Activated T-helper 17 cell treated with anti-CD3 and anti-CD28 coated beads, Interleukin-2, amount 50 U/mL, for 72 hours (primary cell): Measurements from ENCODE around the gene POLD4. TPM values are rescaled to one million over a fixed set of nuclear protein-coding genes. Genes with fewer than 3 reads are reported as not detected.
"Not testable (repeated sequence)": the region's sequence is repeated elsewhere in the genome, so short reads cannot be mapped to it uniquely, and the experiment has no call there.

Experiments
- ATAC-seq: fragments of 150-1000 bp; cut with Tn5 transposase; replicated peaks from 2 replicates; pipeline ENCODE4 v1.10.0; 2021; ENCODE audit warnings: mild to moderate bottlenecking, moderate library complexity
- H3K27ac Mint-ChIP-seq: one replicate; pipeline ENCODE4 v1.8.0; 2022; ENCODE audit warnings: mixed read lengths
- H3K27me3 Mint-ChIP-seq: one replicate; pipeline ENCODE4 v1.8.0; 2022; ENCODE audit warnings: mixed read lengths
- H3K36me3 Mint-ChIP-seq: one replicate; pipeline ENCODE4 v1.8.0; 2022; ENCODE audit warnings: low read depth, mild to moderate bottlenecking, mixed read lengths
- H3K4me1 Mint-ChIP-seq: one replicate; pipeline ENCODE4 v1.8.0; 2022; ENCODE audit warnings: mixed read lengths
- H3K4me3 Mint-ChIP-seq: one replicate; pipeline ENCODE4 v1.8.0; 2022; ENCODE audit warnings: mild to moderate bottlenecking, mixed read lengths
- H3K9me3 Mint-ChIP-seq: one replicate; pipeline ENCODE4 v1.8.0; 2022; ENCODE audit warnings: mixed read lengths
- total RNA-seq, 2 donors: library from RNA; stranded (reverse); gene quantifications; one replicate each; pipeline ENCODE4 v1.2.3, GENCODE V29; 2022

Gene POLD4
- total RNA-seq, 2 donors from 2014 or later, result 32.4 to 60.2 TPM

- no peak overlapping the region for H3K4me3 Mint-ChIP-seq
- no peaks in the 10 kb centered on the region for H3K9me3 Mint-ChIP-seq
- no peaks in the 10 kb centered on the region for H3K27me3 Mint-ChIP-seq
- no peak for ATAC-seq
- H3K27ac Mint-ChIP-seq, result no peak overlapping the region
- H3K36me3 Mint-ChIP-seq, result no peaks in the 10 kb centered on the region
- H3K4me1 Mint-ChIP-seq, result no peaks in the 10 kb centered on the region
These were observed 21.2 kb downstream of the POLD4 start for GRCh38 chr11:67332081-67332691.

- H3K4me1 Mint-ChIP-seq, result peaks cover 11% of the 10 kb centered on the region
- no peaks in the 10 kb centered on the region for H3K27me3 Mint-ChIP-seq
- no peaks in the 10 kb centered on the region for H3K36me3 Mint-ChIP-seq
- H3K27ac Mint-ChIP-seq, result no peak overlapping the region
- H3K9me3 Mint-ChIP-seq, result no peaks in the 10 kb centered on the region
- no peak overlapping the region for H3K4me3 Mint-ChIP-seq
- ATAC-seq, result no peak
These were observed 29.8 kb downstream of the POLD4 start for GRCh38 chr11:67323526-67323925.

- Mint-ChIP-seq H3K9me3 (no peaks in the 10 kb centered on the region), H3K36me3 (peaks cover 6% of the 10 kb centered on the region), H3K4me1 (peaks cover 12% of the 10 kb centered on the region), H3K4me3 (no peak overlapping the region), H3K27me3 (no peaks in the 10 kb centered on the region), H3K27ac (no peak overlapping the region)
- ATAC-seq, result no peak
These were observed 31.3 kb downstream of the POLD4 start for GRCh38 chr11:67322049-67322448.

GRCh38 chr11:67321313-67321871 lies 32.0 kb downstream of the POLD4 start:
- H3K9me3 Mint-ChIP-seq, result no peaks in the 10 kb centered on the region
- no peak for ATAC-seq
- H3K27ac Mint-ChIP-seq, result no peak overlapping the region
- H3K4me3 Mint-ChIP-seq, result no peak overlapping the region
- peaks cover 6% of the 10 kb centered on the region for H3K36me3 Mint-ChIP-seq
- H3K27me3 Mint-ChIP-seq, result no peaks in the 10 kb centered on the region
- peaks cover 12% of the 10 kb centered on the region for H3K4me1 Mint-ChIP-seq

- peaks cover 6% of the 10 kb centered on the region for H3K36me3 Mint-ChIP-seq
- no peaks in the 10 kb centered on the region for H3K9me3 Mint-ChIP-seq
These were observed 32.7 kb downstream of the POLD4 start for GRCh38 chr11:67320691-67321090.

GRCh38 chr11:67320011-67320410 lies 33.3 kb downstream of the POLD4 start:
- H3K36me3 Mint-ChIP-seq, result peaks cover 6% of the 10 kb centered on the region
- H3K4me1 Mint-ChIP-seq, result peaks cover 12% of the 10 kb centered on the region
- no peak overlapping the region for H3K4me3 Mint-ChIP-seq
- no peaks in the 10 kb centered on the region for H3K9me3 Mint-ChIP-seq
- ATAC-seq, result no peak
- H3K27me3 Mint-ChIP-seq, result no peaks in the 10 kb centered on the region
- no peak overlapping the region for H3K27ac Mint-ChIP-seq

More at GRCh38 chr11:67320691-67321090, 32.7 kb downstream of the POLD4 start:
- peaks cover 12% of the 10 kb centered on the region for H3K4me1 Mint-ChIP-seq
- H3K27me3 Mint-ChIP-seq, result no peaks in the 10 kb centered on the region
- no peak overlapping the region for H3K27ac Mint-ChIP-seq
- H3K4me3 Mint-ChIP-seq, result no peak overlapping the region
- no peak for ATAC-seq

- Mint-ChIP-seq H3K4me1 (peaks cover 18% of the 10 kb centered on the region), H3K27ac (peak overlapping the region; percentile 39), H3K4me3 (peak overlapping the region; percentile 84)
- not testable (repeated sequence) for H3K9me3 Mint-ChIP-seq, ATAC-seq, H3K36me3 Mint-ChIP-seq, H3K27me3 Mint-ChIP-seq
These were observed 34.5 kb downstream of the POLD4 start for GRCh38 chr11:67318876-67319275.

- peak; percentile 18 for ATAC-seq
- peak overlapping the region; percentile 84 for H3K4me3 Mint-ChIP-seq
- no peaks in the 10 kb centered on the region for H3K27me3 Mint-ChIP-seq
- H3K36me3 Mint-ChIP-seq, result peaks cover 6% of the 10 kb centered on the region
- H3K27ac Mint-ChIP-seq, result peak overlapping the region; percentile 98
- H3K9me3 Mint-ChIP-seq, result no peaks in the 10 kb centered on the region
- peaks cover 24% of the 10 kb centered on the region for H3K4me1 Mint-ChIP-seq
These were observed 35.3 kb downstream of the POLD4 start for GRCh38 chr11:67317888-67318555.

- Mint-ChIP-seq H3K4me1 (peaks cover 31% of the 10 kb centered on the region), H3K27me3 (no peaks in the 10 kb centered on the region), H3K4me3 (peak overlapping the region; percentile 84), H3K36me3 (peaks cover 6% of the 10 kb centered on the region), H3K9me3 (no peaks in the 10 kb centered on the region), H3K27ac (peak overlapping the region; percentile 98)
- ATAC-seq, result peak; percentile 89
These were observed 36.0 kb downstream of the POLD4 start for GRCh38 chr11:67317205-67317887.

- H3K4me1 Mint-ChIP-seq, result peaks cover 32% of the 10 kb centered on the region
- no peak for ATAC-seq
- H3K27ac Mint-ChIP-seq, result peak overlapping the region; percentile 98
- H3K4me3 Mint-ChIP-seq, result peak overlapping the region; percentile 84
- peaks cover 6% of the 10 kb centered on the region for H3K36me3 Mint-ChIP-seq
- H3K27me3 Mint-ChIP-seq, result no peaks in the 10 kb centered on the region
- H3K9me3 Mint-ChIP-seq, result no peaks in the 10 kb centered on the region
These were observed 36.5 kb downstream of the POLD4 start for GRCh38 chr11:67316882-67317204.

GRCh38 chr11:67315325-67315909 lies 37.9 kb downstream of the POLD4 start:
- no peaks in the 10 kb centered on the region for H3K9me3 Mint-ChIP-seq
- ATAC-seq, result no peak
- H3K4me1 Mint-ChIP-seq, result peaks cover 31% of the 10 kb centered on the region
- H3K27me3 Mint-ChIP-seq, result no peaks in the 10 kb centered on the region
- H3K27ac Mint-ChIP-seq, result no peak overlapping the region
- peak overlapping the region; percentile 29 for H3K4me3 Mint-ChIP-seq
- peaks cover 6% of the 10 kb centered on the region for H3K36me3 Mint-ChIP-seq

GRCh38 chr11:67314218-67314617 lies 39.1 kb downstream of the POLD4 start:
- no peak for ATAC-seq
- Mint-ChIP-seq H3K27ac (peak overlapping the region; percentile 78), H3K9me3 (no peaks in the 10 kb centered on the region), H3K4me3 (peak overlapping the region; percentile 28), H3K36me3 (peaks cover 6% of the 10 kb centered on the region), H3K4me1 (peaks cover 25% of the 10 kb centered on the region), H3K27me3 (no peaks in the 10 kb centered on the region)

- Mint-ChIP-seq H3K4me1 (peaks cover 20% of the 10 kb centered on the region), H3K4me3 (peak overlapping the region; percentile 74), H3K36me3 (peaks cover 6% of the 10 kb centered on the region), H3K27ac (peak overlapping the region; percentile 90), H3K9me3 (no peaks in the 10 kb centered on the region), H3K27me3 (no peaks in the 10 kb centered on the region)
- no peak for ATAC-seq
These were observed 40.0 kb downstream of the POLD4 start for GRCh38 chr11:67313125-67313890.
